Activated B cell treated with CpG ODN at 0.5 μM for 24 hours (primary cell): ENCODE measurements around the gene TOMT. TPM values are rescaled to one million over a fixed set of nuclear protein-coding genes. Genes with fewer than 3 reads are reported as not detected.
"Not testable (repeated sequence)": the region's sequence is repeated elsewhere in the genome, so short reads cannot be mapped to it uniquely, and the experiment has no call there.

Source experiments
- ATAC-seq: fragments of 200-7000 bp; cut with Tn5 transposase; one replicate; pipeline ENCODE4 v1.10.0; 2021; ENCODE audit warnings: low read depth, mild to moderate bottlenecking, moderate library complexity
- CTCF ChIA-PET: fragments of 350-600 bp; sonication (Branson Sonifier 250); formaldehyde crosslinking; loops from one replicate; lab custom pipeline; 2021; ENCODE audit warnings: antibody characterized with exemption; lab: Charles Lee
- POLR2A ChIA-PET: fragments of 350-600 bp; sonication (Branson Sonifier 250); formaldehyde crosslinking; loops from one replicate; lab custom pipeline; 2021; ENCODE audit warnings: antibody characterized with exemption; lab: Charles Lee
- DNase-seq: peaks from one replicate; pipeline ENCODE4 v3.0.0; 2022
- H3K27ac Mint-ChIP-seq: one replicate; pipeline ENCODE4 v1.8.0; 2020; ENCODE audit warnings: mixed read lengths
- H3K27me3 Mint-ChIP-seq: one replicate; pipeline ENCODE4 v1.8.0; 2021; ENCODE audit warnings: mixed read lengths
- H3K36me3 Mint-ChIP-seq: one replicate; pipeline ENCODE4 v1.8.0; 2021; ENCODE audit warnings: low read depth, mixed read lengths
- H3K4me1 Mint-ChIP-seq: one replicate; pipeline ENCODE4 v1.8.0; 2021; ENCODE audit warnings: mixed read lengths
- H3K4me3 Mint-ChIP-seq: one replicate; pipeline ENCODE4 v1.8.0; 2020; ENCODE audit warnings: mild to moderate bottlenecking, mixed read lengths
- H3K9me3 Mint-ChIP-seq: one replicate; pipeline ENCODE4 v1.8.0; 2020; ENCODE audit warnings: mixed read lengths
- CTCF ChIP-seq: fragments of 200-600 bp; IDR thresholded peaks from one replicate; pipeline ENCODE4 v1.8.0; 2022; ENCODE audit warnings: antibody characterized with exemption, mild to moderate bottlenecking
- intact Hi-C: fragments of 100-400 bp; cut with micrococcal nuclease; formaldehyde crosslinking; loops from one replicate; pipeline ENCODE4 v1.15.1; 2024
- total RNA-seq: library from RNA; stranded (reverse); gene quantifications from 2 replicates; pipeline ENCODE4 v1.2.3, GENCODE V29; 2022

TOMT gene
- total RNA-seq, 1 donor from 2014 or later: not detected

GRCh38 chr11:72141066-72141465 lies 35.3 kb downstream of the TOMT start:
- intact Hi-C loops: loop anchor here (5.0 kb wide), 2 partner anchors 279 to 291 kb away; partner anchors contain the start of gene CLPB
- Mint-ChIP-seq H3K4me1 (peaks cover 1% of the 10 kb centered on the region), H3K27me3 (peaks cover 17% of the 10 kb centered on the region), H3K4me3 (no peak overlapping the region), H3K27ac (no peak overlapping the region), H3K36me3 (no peaks in the 10 kb centered on the region), H3K9me3 (no peaks in the 10 kb centered on the region)
- DNase-seq: no peak
- POLR2A ChIA-PET: no interaction called here
- no peak for ATAC-seq
- TF ChIP-seq CTCF: no peak
- CTCF ChIA-PET: interaction anchor here (1.2 to 3.1 kb wide), 2 partner anchors 116 to 119 kb away, joined by 3 to 16 read pairs; no protein-coding TSS in a partner anchor

GRCh38 chr11:72142086-72142485 lies 36.4 kb downstream of the TOMT start:
- H3K4me1 Mint-ChIP-seq, H3K36me3 Mint-ChIP-seq, H3K9me3 Mint-ChIP-seq, DNase-seq, POLR2A ChIA-PET, H3K27ac Mint-ChIP-seq, H3K4me3 Mint-ChIP-seq, ATAC-seq: not testable (repeated sequence)
- CTCF ChIA-PET: interaction anchor here (3.1 kb wide), 1 partner anchor 117 kb away, joined by 16 read pairs; no protein-coding TSS in a partner anchor
- intact Hi-C loops: loop anchor here (2.0 to 5.0 kb wide), 3 partner anchors 39 to 290 kb away; partner anchors contain the start of gene CLPB
- H3K27me3 Mint-ChIP-seq: peaks cover 17% of the 10 kb centered on the region

GRCh38 chr11:72142543-72142942 lies 36.8 kb downstream of the TOMT start:
- intact Hi-C loops: loop anchor here (2.0 to 5.0 kb wide), 3 partner anchors 38 to 290 kb away; partner anchors contain the start of gene CLPB
- POLR2A ChIA-PET: interaction anchor here (1.9 kb wide), 1 partner anchor 30 kb away, joined by 5 read pairs; the partner anchor contains the start of gene ANAPC15
- H3K27me3 Mint-ChIP-seq: peaks cover 17% of the 10 kb centered on the region
- CTCF ChIA-PET: interaction anchor here (1.0 to 4.8 kb wide), 4 partner anchors 12 to 273 kb away, joined by 3 to 44 read pairs (median 15); no protein-coding TSS in a partner anchor
- not testable (repeated sequence) for ATAC-seq, H3K4me3 Mint-ChIP-seq, H3K4me1 Mint-ChIP-seq, H3K36me3 Mint-ChIP-seq, H3K27ac Mint-ChIP-seq, DNase-seq, H3K9me3 Mint-ChIP-seq

- no peak for DNase-seq
- H3K9me3 Mint-ChIP-seq: no peaks in the 10 kb centered on the region
- peaks cover 17% of the 10 kb centered on the region for H3K27me3 Mint-ChIP-seq
- no peak overlapping the region for H3K4me3 Mint-ChIP-seq
- ChIA-PET POLR2A (interaction anchor here (1.0 kb wide), 1 partner anchor 120 kb away, joined by 3 read pairs; no protein-coding TSS in a partner anchor), CTCF (interaction anchor here (0.9 to 5.2 kb wide), 19 partner anchors 8 to 286 kb away, joined by 3 to 108 read pairs (median 5); no protein-coding TSS in a partner anchor)
- peaks cover 1% of the 10 kb centered on the region for H3K4me1 Mint-ChIP-seq
- intact Hi-C loops: loop anchor here (1.0 to 5.0 kb wide), 5 partner anchors 54 to 287 kb away; partner anchors contain the start of gene CLPB
- TF ChIP-seq CTCF: no peak
- ATAC-seq: no peak
- no peak overlapping the region for H3K27ac Mint-ChIP-seq
- H3K36me3 Mint-ChIP-seq: no peaks in the 10 kb centered on the region
Observed at GRCh38 chr11:72144807-72145565, 39.3 kb downstream of the TOMT start.

- TF ChIP-seq CTCF: no peak
- no peak overlapping the region for H3K4me3 Mint-ChIP-seq
- H3K9me3 Mint-ChIP-seq: no peaks in the 10 kb centered on the region
- DNase-seq (no peak), ATAC-seq (no peak)
- no peaks in the 10 kb centered on the region for H3K36me3 Mint-ChIP-seq
- ChIA-PET CTCF (interaction anchor here (4.8 to 5.2 kb wide), 2 partner anchors 121 to 170 kb away, joined by 44 to 108 read pairs; no protein-coding TSS in a partner anchor), POLR2A (no interaction called here)
- peaks cover 1% of the 10 kb centered on the region for H3K4me1 Mint-ChIP-seq
- H3K27ac Mint-ChIP-seq: no peak overlapping the region
- intact Hi-C loops: no loop called here
- H3K27me3 Mint-ChIP-seq: peaks cover 8% of the 10 kb centered on the region
Observed at GRCh38 chr11:72146625-72147024, 40.9 kb downstream of the TOMT start.

GRCh38 chr11:72150882-72151281 lies 45.2 kb downstream of the TOMT start:
- ATAC-seq: no peak
- Mint-ChIP-seq H3K27me3 (peaks cover 7% of the 10 kb centered on the region), H3K27ac (no peak overlapping the region), H3K36me3 (no peaks in the 10 kb centered on the region), H3K4me3 (no peak overlapping the region), H3K4me1 (no peaks in the 10 kb centered on the region), H3K9me3 (no peaks in the 10 kb centered on the region)
- no peak for DNase-seq
- POLR2A ChIA-PET: no interaction called here
- CTCF ChIA-PET: no interaction called here
- TF ChIP-seq CTCF: no peak
- intact Hi-C loops: no loop called here

GRCh38 chr11:72153874-72154273 lies 48.1 kb downstream of the TOMT start:
- H3K9me3 Mint-ChIP-seq, H3K4me3 Mint-ChIP-seq, H3K27ac Mint-ChIP-seq, H3K4me1 Mint-ChIP-seq, POLR2A ChIA-PET, H3K36me3 Mint-ChIP-seq, ATAC-seq, intact Hi-C loops, DNase-seq, H3K27me3 Mint-ChIP-seq: not testable (repeated sequence)
- CTCF ChIA-PET: interaction anchor here (0.8 to 1.3 kb wide), 3 partner anchors 9 to 11 kb away, joined by 3 to 6 read pairs (median 4); no protein-coding TSS in a partner anchor
